Measurements from ENCODE around the gene LYG1.

Gene LYG1

GRCh38 chr2:99275882-99276281 is 25.1 kb downstream of the LYG1 start:
- DNase-seq (ENCODE audit: low read depth), result no peak

GRCh38 chr2:99261242-99261641 is 39.8 kb downstream of the LYG1 start:
- no peak for DNase-seq (ENCODE audit: low read depth)

GRCh38 chr2:99260184-99260583 is 40.8 kb downstream of the LYG1 start:
- DNase-seq (ENCODE audit: low read depth), result no peak

GRCh38 chr2:99259465-99259864 is 41.5 kb downstream of the LYG1 start:
- no peak for DNase-seq (ENCODE audit: low read depth)

GRCh38 chr2:99256677-99257076 is 44.3 kb downstream of the LYG1 start:
- DNase-seq (ENCODE audit: low read depth), result no peak

- no peak for DNase-seq (ENCODE audit: low read depth)
These were observed 45.3 kb downstream of the LYG1 start, which contains the start of gene LYG2 for GRCh38 chr2:99255491-99256318. Gene LYG2 (minus strand): TSS chr2:99255666. CDS start chr2:99254260, 1,406 bp downstream.

GRCh38 chr2:99249951-99250350 is 51.0 kb downstream of the LYG1 start:
- DNase-seq (ENCODE audit: low read depth), result no peak

GRCh38 chr2:99242151-99242550 is 58.8 kb downstream of the LYG1 start:
- no peak for DNase-seq (ENCODE audit: low read depth)

- DNase-seq (ENCODE audit: low read depth), result no peak
These were observed 60.6 kb downstream of the LYG1 start for GRCh38 chr2:99240431-99240830.

- no peak for DNase-seq (ENCODE audit: low read depth)
These were observed 62.4 kb downstream of the LYG1 start for GRCh38 chr2:99238599-99238998.
